HCT116 (cell line): ENCODE data around the gene MCRIP2. TPM values are rescaled to one million over a fixed set of nuclear protein-coding genes. Genes with fewer than 3 reads are reported as not detected.

ENCODE experiments used
- ATAC-seq: fragments of 200-7000 bp; cut with Tn5 transposase; 2 replicates; pipeline ENCODE4 v1.9.1; 2020; ENCODE audit warnings: mild to moderate bottlenecking, moderate library complexity
- BruUV-seq: library from RNA; stranded (reverse); fragments of 400-500 nt; replicated peaks from 2 replicates; lab custom pipeline; 2021; lab: Mats Ljungman, UMichigan
- CTCF ChIA-PET: fragments of 300-600 bp; sonication (Branson Sonifier 250); formaldehyde crosslinking; loops from one replicate; lab custom pipeline; 2021; ENCODE audit warnings: antibody characterized with exemption; lab: Charles Lee
- POLR2A ChIA-PET: fragments of 300-600, 350-600 bp; sonication (Branson Sonifier 250); formaldehyde crosslinking; loops from one replicate; lab custom pipeline; 2021; ENCODE audit warnings: antibody characterized with exemption; lab: Charles Lee
- RAD21 ChIA-PET, 2 experiments: fragments of 300-600 bp; sonication (Branson Sonifier 250); formaldehyde crosslinking; loops; one replicate each; lab custom pipeline; 2023; ENCODE audit warnings: low total read pairs in 2 of 2; ENCODE audit not compliant: uncharacterized antibody in 2 of 2, unreplicated experiment in 2 of 2, low non-redundant PET in 1 of 2; lab: Charles Lee
- DNase-seq: peaks from one replicate; pipeline ENCODE4 v3.0.0-alpha.2; 2010; ENCODE audit warnings: low read depth, low spot score
- H2AFZ ChIP-seq: fragments of 200-600 bp; shearing (Covaris generic), sonication (generic); 2 replicates; pipeline ENCODE4 v1.6.1; 2017; ENCODE audit warnings: low read depth, mixed run types, mixed read lengths, antibody characterized with exemption, low read length; ENCODE audit not compliant: poor library complexity, severe bottlenecking
- H3K27ac ChIP-seq: 2 replicates; pipeline ENCODE4 v1.5.1; 2012; ENCODE audit warnings: low read depth, low read length
- H3K27me3 ChIP-seq: fragments of 200-600 bp; sonication (generic); 2 replicates; pipeline ENCODE4 v1.6.1; 2016; ENCODE audit warnings: mixed run types, low read length, mixed read lengths; ENCODE audit not compliant: insufficient read depth
- H3K36me3 ChIP-seq, 2 experiments: fragments of 200-500 bp in 1 of 2; fragments of 200-600 bp in 1 of 2; sonication (Bioruptor generic) in 1 of 2; sonication (generic) in 1 of 2; 2 replicates each; pipeline versions ENCODE4 v1.5.1 to v1.6.1; 2014 to 2016; ENCODE audit warnings: low read length in 2 of 2, inconsistent platforms in 1 of 2, mixed read lengths in 1 of 2, mixed run types in 1 of 2; ENCODE audit not compliant: insufficient read depth in 2 of 2, control insufficient read depth in 1 of 2
- H3K4me1 ChIP-seq, 2 experiments: fragments of 200-600 bp in 1 of 2; sonication (generic) in 1 of 2; 2 replicates each; pipeline versions ENCODE4 v1.5.1 to v1.6.1; 2012 to 2017; ENCODE audit warnings: low read length in 2 of 2, inconsistent platforms in 1 of 2, mild to moderate bottlenecking in 1 of 2, mixed read lengths in 1 of 2, mixed run types in 1 of 2, moderate library complexity in 1 of 2; ENCODE audit not compliant: insufficient read depth in 2 of 2, control insufficient read depth in 1 of 2
- H3K4me2 ChIP-seq: fragments of 200-600 bp; sonication (generic); 2 replicates; pipeline ENCODE4 v1.6.1; 2017; ENCODE audit warnings: mixed run types, low read length, mixed read lengths
- H3K4me3 ChIP-seq, 2 experiments: fragments of 200-600 bp in 1 of 2; sonication (generic) in 1 of 2; replicated peaks in 1 of 2; 2 replicates each; pipeline ENCODE4 v1.5.1; 2011 to 2016; ENCODE audit warnings: low read length in 2 of 2, control low read depth in 1 of 2, low read depth in 1 of 2, mild to moderate bottlenecking in 1 of 2, mixed read lengths in 1 of 2, mixed run types in 1 of 2
- H3K79me2 ChIP-seq: fragments of 200-600 bp; sonication (generic); 2 replicates; pipeline ENCODE4 v1.6.1; 2017; ENCODE audit warnings: mild to moderate bottlenecking, mixed run types, low read length, moderate library complexity, mixed read lengths; ENCODE audit not compliant: insufficient read depth
- H3K9ac ChIP-seq: fragments of 200-600 bp; sonication (generic); 2 replicates; pipeline ENCODE4 v1.6.1; 2016; ENCODE audit warnings: low read length, mixed read lengths
- H3K9me2 ChIP-seq: fragments of 200-600 bp; sonication (generic), shearing (Covaris generic); 2 replicates; pipeline ENCODE4 v1.6.1; 2017; ENCODE audit warnings: mixed run types, mild to moderate bottlenecking, moderate library complexity; ENCODE audit not compliant: insufficient read depth
- H3K9me3 ChIP-seq, 2 experiments: fragments of 200-500 bp in 1 of 2; fragments of 200-600 bp in 1 of 2; sonication (Bioruptor generic) in 1 of 2; sonication (generic) in 1 of 2; 2 replicates each; pipeline ENCODE4 v1.6.1; 2014 to 2017; ENCODE audit warnings: low read length in 2 of 2, mixed read lengths in 2 of 2, inconsistent platforms in 1 of 2, low read depth in 1 of 2, mild to moderate bottlenecking in 1 of 2, mixed run types in 1 of 2, moderate library complexity in 1 of 2; ENCODE audit not compliant: control insufficient read depth in 1 of 2, insufficient read depth in 1 of 2
- H4K20me1 ChIP-seq: fragments of 200-600 bp; sonication (generic), shearing (Covaris generic); 2 replicates; pipeline ENCODE4 v1.6.1; 2017; ENCODE audit warnings: mixed run types, mild to moderate bottlenecking, moderate library complexity; ENCODE audit not compliant: insufficient read depth
- CEBPB ChIP-seq: IDR thresholded peaks from 2 replicates; pipeline ENCODE4 v1.6.1; 2012; ENCODE audit warnings: low read depth
- ELF1 ChIP-seq: IDR thresholded peaks from 2 replicates; pipeline ENCODE4 v1.6.1; 2012; ENCODE audit warnings: low read depth, borderline replicate concordance
- EZH2phosphoT487 ChIP-seq: fragments of 200-600 bp; IDR thresholded peaks from 2 replicates; pipeline ENCODE4 v1.6.1; 2018; ENCODE audit warnings: antibody characterized with exemption, borderline replicate concordance
- MAX ChIP-seq: IDR thresholded peaks from 2 replicates; pipeline ENCODE4 v1.6.1; 2012
- POLR2A ChIP-seq: IDR thresholded peaks from 2 replicates; pipeline ENCODE4 v1.7.0; 2011; ENCODE audit warnings: borderline replicate concordance; ENCODE audit not compliant: insufficient read depth, insufficient read length; ENCODE audit errors: extremely low read depth
- POLR2AphosphoS5 ChIP-seq: IDR thresholded peaks from 2 replicates; pipeline ENCODE4 v1.6.1; 2011; ENCODE audit warnings: mild to moderate bottlenecking, low read depth, low read length, moderate library complexity
- REST ChIP-seq: IDR thresholded peaks from 2 replicates; pipeline ENCODE4 v1.6.1; 2012; ENCODE audit warnings: low read depth
- SP1 ChIP-seq: IDR thresholded peaks from 2 replicates; pipeline ENCODE4 v1.6.1; 2012; ENCODE audit warnings: low read depth
- SRF ChIP-seq: IDR thresholded peaks from 2 replicates; pipeline ENCODE4 v1.6.1; 2012; ENCODE audit warnings: low read depth
- TCF7L2 ChIP-seq: IDR thresholded peaks from 2 replicates; pipeline ENCODE4 v1.7.0; 2011; ENCODE audit warnings: borderline replicate concordance, inconsistent platforms; ENCODE audit not compliant: insufficient read depth, insufficient read length; ENCODE audit errors: extremely low read depth
- ZBTB33 ChIP-seq: IDR thresholded peaks from 2 replicates; pipeline ENCODE4 v1.6.1; 2011; ENCODE audit warnings: mild to moderate bottlenecking, low read length, moderate library complexity; ENCODE audit not compliant: insufficient replicate concordance; ENCODE audit errors: extremely low read depth
- ZFX ChIP-seq: fragments of 450-650 bp; IDR thresholded peaks from 2 replicates; pipeline ENCODE4 v1.6.1; 2017
- ZNF274 ChIP-seq: fragments of 200-500 bp; sonication (Bioruptor generic); IDR thresholded peaks from 2 replicates; pipeline ENCODE4 v1.6.1; 2014; ENCODE audit warnings: mild to moderate bottlenecking, low read depth, low read length, inconsistent platforms
- intact Hi-C: fragments of 100-400 bp; cut with micrococcal nuclease; formaldehyde crosslinking; loops from 2 replicates; pipeline ENCODE4 v1.10.0; 2022
- total RNA-seq: library from RNA; stranded (reverse); gene quantifications from one replicate; pipeline ENCODE4 v1.2.1, GENCODE V29; 2021; ENCODE audit not compliant: unreplicated experiment

MCRIP2 gene
- total RNA-seq, 1 experiment from 2014 or later = 34.9 TPM

GRCh38 chr16:692356-693108 is 50.9 kb downstream of the MCRIP2 start:
- intact Hi-C loops = no loop called here
- H3K36me3 ChIP-seq = no peaks in the 10 kb centered on the region
- TSS peak; percentile 52 for BruUV-seq
- no peak overlapping the region for H3K4me2 ChIP-seq
- ChIA-PET CTCF (interaction anchor here (0.7 kb wide), 1 partner anchor 109 kb away, joined by 5 read pairs; no protein-coding TSS in a partner anchor), POLR2A (no interaction called here), RAD21 (no interaction called here)
- no peak overlapping the region for H3K27ac ChIP-seq
- peaks cover 13% of the 10 kb centered on the region; the same call in 1 of the 2 replicates for H3K79me2 ChIP-seq
- H3K9me3 ChIP-seq = no peaks in the 10 kb centered on the region
- H2AFZ ChIP-seq = no peak overlapping the region
- H3K9ac ChIP-seq = no peak overlapping the region
- no peak for ATAC-seq
- peaks cover 18 to 46% of the 10 kb centered on the region in 2 experiments for H3K4me1 ChIP-seq
- H3K27me3 ChIP-seq = no peaks in the 10 kb centered on the region
- H3K4me3 ChIP-seq = no peak overlapping the region
- H4K20me1 ChIP-seq = no peaks in the 10 kb centered on the region
- TF ChIP-seq SRF (no peak), ELF1 (no peak), POLR2AphosphoS5 (no peak; the same call in 1 of the 2 replicates), MAX (no peak), EZH2phosphoT487 (no peak), POLR2A (no peak), SP1 (no peak), TCF7L2 (no peak), ZFX (no peak), CEBPB (no peak)
- H3K9me2 ChIP-seq = no peaks in the 10 kb centered on the region
- DNase-seq = no peak

GRCh38 chr16:693364-693763 is 51.7 kb downstream of the MCRIP2 start:
- no peaks in the 10 kb centered on the region for H3K27me3 ChIP-seq
- no peaks in the 10 kb centered on the region for H4K20me1 ChIP-seq
- no peak overlapping the region for H3K4me2 ChIP-seq
- intact Hi-C loops = no loop called here
- no peaks in the 10 kb centered on the region for H3K36me3 ChIP-seq
- no peaks in the 10 kb centered on the region for H3K9me3 ChIP-seq
- no peak overlapping the region for H2AFZ ChIP-seq
- H3K79me2 ChIP-seq = peaks cover 13% of the 10 kb centered on the region; the same call in 1 of the 2 replicates
- TF ChIP-seq ELF1 (no peak), REST (no peak), ZNF274 (no peak), TCF7L2 (no peak), ZBTB33 (no peak)
- H3K4me1 ChIP-seq = peaks cover 18 to 46% of the 10 kb centered on the region in 2 experiments
- H3K27ac ChIP-seq = no peak overlapping the region
- no peak overlapping the region for H3K9ac ChIP-seq
- no peak overlapping the region for H3K4me3 ChIP-seq
- no peak for ATAC-seq
- ChIA-PET POLR2A (no interaction called here), RAD21 (no interaction called here), CTCF (no interaction called here)
- no peak for DNase-seq
- no peaks in the 10 kb centered on the region for H3K9me2 ChIP-seq
- BruUV-seq = no TSS peak
